ENCODE results near the gene PCNA.

The PCNA gene

DNA sequence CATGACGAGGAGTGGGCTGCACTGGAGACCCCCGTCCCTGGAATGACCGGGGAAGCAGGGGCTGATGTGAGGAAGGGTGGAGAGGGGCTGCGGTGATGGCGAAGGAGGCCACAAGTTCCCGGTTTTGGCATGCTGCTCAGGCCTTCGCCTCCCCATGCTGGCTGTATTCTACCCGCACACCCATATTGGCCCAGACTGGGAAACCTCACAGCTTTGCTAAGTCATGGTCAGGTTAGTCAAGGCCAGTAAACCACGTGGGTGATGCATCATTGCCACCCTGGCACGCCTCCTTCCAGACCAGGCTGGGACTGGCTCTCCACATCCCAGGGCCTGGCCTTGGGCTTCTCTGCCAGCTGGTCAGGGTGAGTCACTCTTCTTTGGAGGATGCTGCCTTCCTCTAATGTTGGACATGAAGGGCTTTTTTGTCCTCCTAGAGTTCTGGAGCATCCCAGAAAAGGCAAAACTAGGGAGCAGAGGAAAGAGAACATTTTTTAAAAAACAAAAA is 53.8 kb downstream of the PCNA start:
- DNase-seq (ENCODE audit: low spot score): no peak

DNA sequence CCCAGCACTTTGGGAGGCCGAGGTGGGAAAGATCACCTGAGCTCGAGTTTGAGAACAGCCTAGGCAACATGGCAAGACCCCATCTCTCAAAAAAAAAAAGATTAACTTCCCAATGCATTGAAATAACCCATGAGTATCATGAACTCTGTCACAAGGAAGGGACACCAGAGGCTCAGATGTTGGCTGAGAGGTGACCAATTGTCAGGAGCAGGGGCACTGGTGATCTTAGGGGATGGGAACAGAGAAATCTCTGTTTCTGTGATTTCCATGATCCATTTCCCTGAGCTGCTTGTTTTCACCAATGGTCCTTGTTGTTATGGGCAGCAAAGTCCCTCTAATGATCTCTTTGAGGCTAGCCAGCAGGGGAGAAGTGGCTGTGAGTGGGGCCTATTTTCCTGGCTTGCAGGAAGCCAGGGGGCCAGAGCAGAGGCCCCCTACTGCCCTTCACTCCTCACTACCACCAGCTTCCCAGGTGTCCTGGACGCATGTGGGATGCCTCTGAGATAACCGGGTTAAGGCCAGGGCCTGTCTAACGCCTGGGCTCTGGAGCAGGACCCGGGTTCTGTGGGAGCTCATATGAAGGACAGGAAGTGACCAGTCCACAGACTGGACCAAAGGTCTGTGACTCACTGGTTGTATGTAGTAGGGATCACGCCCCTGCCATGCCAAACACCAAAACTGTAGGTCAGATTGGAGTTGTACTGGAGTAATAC is 54.4 kb downstream of the PCNA start:
- DNase-seq (ENCODE audit: low spot score): no peak
